ENCODE data around the gene BEST1. TPM values are rescaled to one million over a fixed set of nuclear protein-coding genes. Genes with fewer than 3 reads are reported as not detected.
"Not testable (repeated sequence)": the region's sequence is repeated elsewhere in the genome, so short reads cannot be mapped to it uniquely, and the experiment has no call there.

Gene BEST1
- polyA plus RNA-seq, 1 donor = 4.1 TPM

GRCh38 chr11:61976420-61976800, 26.3 kb downstream of the BEST1 start:
- no peak for DNase-seq

GRCh38 chr11:61976813-61977475, 26.8 kb downstream of the BEST1 start:
- DNase-seq = no peak

- no peak for DNase-seq
Measured at GRCh38 chr11:61978703-61979661, 28.8 kb downstream of the BEST1 start.

- DNase-seq = no peak
Measured at GRCh38 chr11:61980783-61981541, 30.8 kb downstream of the BEST1 start.

GRCh38 chr11:61983419-61983818, 33.3 kb downstream of the BEST1 start:
- no peak for DNase-seq

GRCh38 chr11:61985869-61986268, 35.7 kb downstream of the BEST1 start:
- DNase-seq = no peak

GRCh38 chr11:61994981-61995380, 44.8 kb downstream of the BEST1 start:
- DNase-seq = no peak

- no peak for DNase-seq
Measured at GRCh38 chr11:61996933-61997332, 46.8 kb downstream of the BEST1 start.

GRCh38 chr11:61999141-61999975, 49.2 kb downstream of the BEST1 start:
- no peak for DNase-seq

GRCh38 chr11:62000539-62001446, 50.6 kb downstream of the BEST1 start:
- DNase-seq = no peak

GRCh38 chr11:62001450-62002191, 51.5 kb downstream of the BEST1 start:
- DNase-seq = peak; percentile 22

- DNase-seq = not testable (repeated sequence)
Measured at GRCh38 chr11:62002283-62002682, 52.1 kb downstream of the BEST1 start.

- DNase-seq = no peak
Measured at GRCh38 chr11:62004473-62004872, 54.3 kb downstream of the BEST1 start.

- DNase-seq = no peak
Measured at GRCh38 chr11:62008193-62008592, 58.0 kb downstream of the BEST1 start.

GRCh38 chr11:62010935-62011528, 60.9 kb downstream of the BEST1 start:
- DNase-seq = no peak

- DNase-seq = no peak
Measured at GRCh38 chr11:62011881-62012280, 61.7 kb downstream of the BEST1 start.

- no peak for DNase-seq
Measured at GRCh38 chr11:62012451-62012831, 62.3 kb downstream of the BEST1 start.

- no peak for DNase-seq
Measured at GRCh38 chr11:62012832-62013461, 62.8 kb downstream of the BEST1 start.

Measured in left kidney (tissue), 2 donors.